GM12864 (cell line): Measurements from ENCODE around the gene UMOD.

Experiments
- DNase-seq: peaks from one replicate; pipeline ENCODE4 v3.0.0-alpha.2; 2011; ENCODE audit warnings: low read depth
- H3K4me3 ChIP-seq: 2 replicates; pipeline ENCODE4 v1.5.1; 2011; ENCODE audit warnings: mild to moderate bottlenecking, low read depth, low read length, control low read depth
- TF ChIP-seq, protein P1 (sequence below): IDR thresholded peaks from 2 replicates; pipeline ENCODE4 v1.5.1; 2011; ENCODE audit warnings: low read depth, mild to moderate bottlenecking, moderate library complexity, low read length, control low read depth, inconsistent platforms; ENCODE audit errors: missing control alignments

The UMOD gene

DNA sequence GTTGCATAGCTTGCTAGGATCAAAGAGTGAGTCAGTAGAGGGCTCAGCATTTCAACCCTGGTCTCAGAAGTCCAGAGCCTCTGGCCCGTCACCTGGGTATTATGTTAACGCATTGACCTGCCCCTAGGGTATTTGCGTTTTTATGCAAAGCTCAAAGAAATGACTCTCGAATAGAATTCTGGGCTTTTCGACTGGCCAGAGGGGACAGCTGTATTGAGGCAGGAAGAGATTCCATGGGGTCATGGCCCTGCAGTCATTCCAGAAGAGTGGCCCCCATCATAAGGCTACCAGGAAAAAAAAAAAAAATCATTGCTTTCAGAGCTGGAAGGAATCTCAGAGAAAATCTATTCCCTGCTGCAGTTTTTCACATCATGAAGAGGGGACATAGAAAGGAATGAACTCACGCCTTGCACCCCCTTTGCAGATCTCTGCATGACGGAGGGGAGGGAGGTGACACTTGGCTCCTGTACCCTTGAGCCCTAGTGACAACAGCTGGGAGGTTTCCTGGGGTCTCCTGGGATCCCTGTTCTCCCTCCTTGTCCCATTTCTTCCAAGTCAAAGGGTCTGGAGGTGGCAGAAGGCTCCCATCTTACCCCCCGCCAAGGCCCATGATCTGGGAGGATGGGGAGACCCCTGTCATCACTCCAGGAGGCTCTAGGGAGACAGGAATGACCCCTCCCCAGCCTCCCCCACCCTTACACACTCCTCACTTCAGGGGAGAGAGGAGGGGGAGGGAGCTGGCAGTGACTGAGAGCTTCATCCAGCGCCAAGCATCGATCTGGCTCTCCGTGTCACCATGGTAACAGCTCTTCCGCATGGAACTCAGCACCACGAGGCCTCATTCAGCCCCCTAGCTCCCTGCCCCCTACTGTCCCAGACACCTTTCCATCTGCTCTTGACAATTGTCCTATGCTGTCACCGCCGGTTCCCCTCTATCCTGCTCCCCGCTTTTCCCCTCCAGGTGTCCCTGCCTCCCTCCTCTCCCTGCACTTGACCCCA, 61.0 kb downstream of the UMOD start:
- DNase-seq = no peak
- TF ChIP-seq, protein P1, sequence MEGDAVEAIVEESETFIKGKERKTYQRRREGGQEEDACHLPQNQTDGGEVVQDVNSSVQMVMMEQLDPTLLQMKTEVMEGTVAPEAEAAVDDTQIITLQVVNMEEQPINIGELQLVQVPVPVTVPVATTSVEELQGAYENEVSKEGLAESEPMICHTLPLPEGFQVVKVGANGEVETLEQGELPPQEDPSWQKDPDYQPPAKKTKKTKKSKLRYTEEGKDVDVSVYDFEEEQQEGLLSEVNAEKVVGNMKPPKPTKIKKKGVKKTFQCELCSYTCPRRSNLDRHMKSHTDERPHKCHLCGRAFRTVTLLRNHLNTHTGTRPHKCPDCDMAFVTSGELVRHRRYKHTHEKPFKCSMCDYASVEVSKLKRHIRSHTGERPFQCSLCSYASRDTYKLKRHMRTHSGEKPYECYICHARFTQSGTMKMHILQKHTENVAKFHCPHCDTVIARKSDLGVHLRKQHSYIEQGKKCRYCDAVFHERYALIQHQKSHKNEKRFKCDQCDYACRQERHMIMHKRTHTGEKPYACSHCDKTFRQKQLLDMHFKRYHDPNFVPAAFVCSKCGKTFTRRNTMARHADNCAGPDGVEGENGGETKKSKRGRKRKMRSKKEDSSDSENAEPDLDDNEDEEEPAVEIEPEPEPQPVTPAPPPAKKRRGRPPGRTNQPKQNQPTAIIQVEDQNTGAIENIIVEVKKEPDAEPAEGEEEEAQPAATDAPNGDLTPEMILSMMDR = no peak
- H3K4me3 ChIP-seq = no peak overlapping the region

DNA sequence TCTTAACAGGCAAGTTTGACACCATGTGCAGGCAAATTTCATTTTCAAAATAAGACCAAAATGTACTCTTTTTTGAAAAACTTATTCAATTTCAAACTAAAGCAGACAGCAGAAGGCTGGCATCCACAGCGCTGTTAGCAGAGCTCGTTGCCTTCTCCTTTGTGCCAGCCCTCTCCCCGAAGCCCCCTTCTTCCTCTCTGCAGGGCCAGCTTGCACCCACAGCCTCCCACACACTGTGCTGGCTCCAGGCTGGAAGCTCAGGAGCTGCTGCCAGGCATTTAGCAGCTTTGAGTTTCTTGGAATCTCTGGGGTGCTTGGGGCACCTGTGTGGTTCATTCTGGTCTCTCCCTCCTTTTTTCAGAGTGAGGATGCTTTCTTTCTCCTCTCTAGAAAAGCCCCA, 62.9 kb downstream of the UMOD start:
- TF ChIP-seq, protein P1 = no peak
- no peak overlapping the region for H3K4me3 ChIP-seq
- no peak for DNase-seq

DNA sequence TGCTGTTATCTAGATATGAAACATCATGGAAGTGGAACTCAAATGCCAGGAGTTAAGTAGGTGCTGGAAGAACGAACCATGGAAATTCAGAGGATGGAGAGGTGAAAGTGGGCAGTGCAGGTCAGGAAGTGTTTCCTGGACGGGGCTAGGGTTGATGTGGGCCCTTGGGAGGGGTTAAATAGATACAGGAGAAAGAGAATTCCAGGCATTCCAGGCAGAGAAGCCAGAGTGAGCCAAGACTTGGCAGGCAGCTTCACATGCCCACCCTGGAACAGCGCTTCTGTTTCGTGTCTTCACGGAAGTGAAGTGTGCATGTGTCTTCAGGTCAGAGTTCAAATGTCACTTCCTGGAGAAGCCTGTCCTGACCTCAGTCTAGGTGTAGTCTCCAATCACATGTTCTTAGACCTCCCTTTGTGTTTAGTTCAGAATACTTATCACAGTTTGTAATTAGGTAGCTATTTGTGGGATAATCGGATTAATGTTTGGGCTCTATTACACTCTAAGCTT, 66.5 kb downstream of the UMOD start:
- TF ChIP-seq, protein P1 = no peak
- H3K4me3 ChIP-seq = no peak overlapping the region
- no peak for DNase-seq
